Stimulated activated CD4-positive, alpha-beta T cell treated with anti-CD3 and anti-CD28 coated beads, Interleukin-4, amount 100 ng/mL, for 48 hours (primary cell): ENCODE measurements around the gene SPINT1.
A peak's percentile ranks its signal among the peaks of the same experiment; 100 is the strongest.

Source experiments
- DNase-seq, 2 donors: peaks; one replicate each; pipeline ENCODE4 v3.0.0-alpha.2; 2020; ENCODE audit warnings: low read depth in 2 of 2

SPINT1 gene

GRCh38 chr15:40892447-40893012, 48.7 kb downstream of the SPINT1 start:
- DNase-seq: no peak

- DNase-seq: no peak
These were observed 49.3 kb downstream of the SPINT1 start for GRCh38 chr15:40893019-40893670.

- peak; percentile 98 to 100 for DNase-seq
These were observed 50.2 kb downstream of the SPINT1 start, which contains the start of gene VPS18 for GRCh38 chr15:40893733-40894680. Gene VPS18, plus strand, starts transcription at chr15:40894450. Its CDS starts 319 bp downstream, at chr15:40894769.

- peak in 1 of 2 donors; percentile 55 for DNase-seq
These were observed 51.0 kb downstream of the SPINT1 start for GRCh38 chr15:40894681-40895448.

GRCh38 chr15:40899536-40900207, 55.8 kb downstream of the SPINT1 start:
- no peak for DNase-seq

GRCh38 chr15:40900256-40901052, 56.6 kb downstream of the SPINT1 start:
- no peak for DNase-seq

- no peak for DNase-seq
These were observed 57.2 kb downstream of the SPINT1 start for GRCh38 chr15:40901053-40901443.

GRCh38 chr15:40902605-40903561, 59.0 kb downstream of the SPINT1 start:
- DNase-seq: no peak

- DNase-seq: no peak
These were observed 60.8 kb downstream of the SPINT1 start for GRCh38 chr15:40904552-40905201.

- peak; percentile 77 to 78 for DNase-seq
These were observed 62.5 kb downstream of the SPINT1 start for GRCh38 chr15:40906091-40906990.

- peak; percentile 35 to 53 for DNase-seq
These were observed 63.3 kb downstream of the SPINT1 start for GRCh38 chr15:40906991-40907802.
